Ovary (tissue), 3 donors: Measurements from ENCODE around the gene CEP89.
"Not testable (repeated sequence)": the region's sequence is repeated elsewhere in the genome, so short reads cannot be mapped to it uniquely, and the experiment has no call there.

ENCODE experiments used
- EP300 ChIP-seq: sonication (generic); formaldehyde crosslinking; IDR thresholded peaks from one replicate; pipeline ENCODE4 v1.6.1; 2017; ENCODE audit warnings: antibody characterized with exemption
- POLR2A ChIP-seq: fragments of 450-650 bp; IDR thresholded peaks from one replicate; pipeline ENCODE4 v1.6.1; 2017; ENCODE audit warnings: antibody characterized with exemption, mild to moderate bottlenecking, moderate library complexity
- TF ChIP-seq, protein P1 (sequence below), 3 donors: fragments of 450-650 bp in 2 of 3; fragments of 200-600 bp in 1 of 3; IDR thresholded peaks; one replicate each; pipeline versions ENCODE4 v1.5.1 to v1.8.0; 2016 to 2022; ENCODE audit warnings: antibody characterized with exemption in 3 of 3, mild to moderate bottlenecking in 1 of 3
- donor health status: DM: no; HTN: no; CAD: no.

DNA sequence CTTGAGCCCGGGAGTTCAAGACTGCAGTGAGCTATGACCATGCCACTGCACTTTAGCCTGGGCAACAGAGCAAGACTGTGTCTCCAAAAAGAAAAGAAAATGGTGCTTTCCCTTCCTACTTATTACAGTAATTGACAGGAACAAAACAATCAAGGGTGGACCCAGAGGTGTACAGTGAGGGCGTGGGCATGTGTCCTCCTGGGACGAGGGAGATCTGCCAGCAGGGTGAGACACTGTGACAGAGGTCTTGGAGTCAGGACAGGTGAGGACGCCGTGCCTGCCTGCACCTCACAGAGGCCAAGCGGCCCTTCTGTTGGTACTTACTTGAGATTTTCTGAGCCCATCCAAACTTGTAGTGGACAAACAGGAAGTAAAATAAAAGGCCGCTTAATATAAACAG is 138.9 kb downstream of the CEP89 start:
- not testable (repeated sequence) for TF ChIP-seq POLR2A, EP300
- TF ChIP-seq, protein P1, sequence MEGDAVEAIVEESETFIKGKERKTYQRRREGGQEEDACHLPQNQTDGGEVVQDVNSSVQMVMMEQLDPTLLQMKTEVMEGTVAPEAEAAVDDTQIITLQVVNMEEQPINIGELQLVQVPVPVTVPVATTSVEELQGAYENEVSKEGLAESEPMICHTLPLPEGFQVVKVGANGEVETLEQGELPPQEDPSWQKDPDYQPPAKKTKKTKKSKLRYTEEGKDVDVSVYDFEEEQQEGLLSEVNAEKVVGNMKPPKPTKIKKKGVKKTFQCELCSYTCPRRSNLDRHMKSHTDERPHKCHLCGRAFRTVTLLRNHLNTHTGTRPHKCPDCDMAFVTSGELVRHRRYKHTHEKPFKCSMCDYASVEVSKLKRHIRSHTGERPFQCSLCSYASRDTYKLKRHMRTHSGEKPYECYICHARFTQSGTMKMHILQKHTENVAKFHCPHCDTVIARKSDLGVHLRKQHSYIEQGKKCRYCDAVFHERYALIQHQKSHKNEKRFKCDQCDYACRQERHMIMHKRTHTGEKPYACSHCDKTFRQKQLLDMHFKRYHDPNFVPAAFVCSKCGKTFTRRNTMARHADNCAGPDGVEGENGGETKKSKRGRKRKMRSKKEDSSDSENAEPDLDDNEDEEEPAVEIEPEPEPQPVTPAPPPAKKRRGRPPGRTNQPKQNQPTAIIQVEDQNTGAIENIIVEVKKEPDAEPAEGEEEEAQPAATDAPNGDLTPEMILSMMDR (IDR thresholded peaks at IDR 0.05) = not testable (repeated sequence)
